BLaER1 (cell line): Measurements from ENCODE around the gene RNASE7.
"Not testable (repeated sequence)": the region's sequence is repeated elsewhere in the genome, so short reads cannot be mapped to it uniquely, and the experiment has no call there.

Experiments
- H3K27ac ChIP-seq: shearing (Covaris generic); formaldehyde crosslinking; 2 replicates; pipeline ENCODE4 v1.8.1; 2022
- H3K27me3 ChIP-seq: shearing (Covaris generic); formaldehyde crosslinking; 2 replicates; pipeline ENCODE4 v1.8.1; 2022
- H3K36me3 ChIP-seq: shearing (Covaris generic); formaldehyde crosslinking; 2 replicates; pipeline ENCODE4 v1.8.1; 2022
- H3K4me1 ChIP-seq: shearing (Covaris generic); formaldehyde crosslinking; 2 replicates; pipeline ENCODE4 v1.8.1; 2022
- H3K4me2 ChIP-seq: shearing (Covaris generic); formaldehyde crosslinking; 2 replicates; pipeline ENCODE4 v1.8.1; 2022
- H3K4me3 ChIP-seq: shearing (Covaris generic); formaldehyde crosslinking; 2 replicates; pipeline ENCODE4 v1.8.1; 2022
- H3K9ac ChIP-seq: shearing (Covaris generic); formaldehyde crosslinking; 2 replicates; pipeline ENCODE4 v1.8.1; 2022
- H3K9me3 ChIP-seq: shearing (Covaris generic); formaldehyde crosslinking; 2 replicates; pipeline ENCODE4 v1.8.1; 2022
- H4K20me1 ChIP-seq: shearing (Covaris generic); formaldehyde crosslinking; 2 replicates; pipeline ENCODE4 v1.8.1; 2022
- Cebpa-rat ChIP-seq: shearing (Covaris generic); IDR thresholded peaks from 2 replicates; pipeline ENCODE4 v1.8.1; 2022

Gene RNASE7, protein sequence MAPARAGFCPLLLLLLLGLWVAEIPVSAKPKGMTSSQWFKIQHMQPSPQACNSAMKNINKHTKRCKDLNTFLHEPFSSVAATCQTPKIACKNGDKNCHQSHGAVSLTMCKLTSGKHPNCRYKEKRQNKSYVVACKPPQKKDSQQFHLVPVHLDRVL

DNA sequence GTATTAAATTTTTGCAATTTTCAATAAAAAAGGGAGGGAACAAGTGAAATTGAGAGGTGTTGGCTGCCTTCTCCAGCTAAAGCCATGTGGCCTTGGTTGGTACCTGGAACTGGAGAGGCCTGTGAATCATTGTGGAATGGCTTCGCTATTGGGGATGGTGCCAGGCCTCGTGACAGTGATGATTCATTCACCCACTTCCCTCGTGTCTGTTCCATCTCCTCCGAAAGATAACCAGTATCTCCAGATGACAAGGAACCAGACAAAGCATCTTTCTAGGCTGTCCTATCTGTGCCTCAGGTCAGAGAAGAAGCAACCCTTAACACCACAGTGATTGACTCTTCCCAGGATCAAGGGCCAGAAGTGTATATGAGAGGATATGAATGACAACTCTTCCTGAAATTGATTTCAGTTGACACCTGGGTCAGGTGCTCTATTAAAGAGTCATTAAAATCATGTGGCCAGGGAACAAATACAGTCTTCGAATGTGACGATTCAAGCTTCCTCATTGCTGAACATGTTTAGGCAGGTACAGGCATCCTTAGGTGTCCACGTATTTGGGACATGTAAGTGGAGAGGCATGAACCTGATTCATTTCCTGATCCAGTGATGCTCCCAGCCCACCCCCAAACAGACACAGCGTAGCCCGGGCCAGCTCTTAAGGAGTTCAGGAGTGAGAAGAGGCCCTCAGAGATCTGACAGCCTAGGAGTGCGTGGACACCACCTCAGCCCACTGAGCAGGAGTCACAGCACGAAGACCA is at the start of gene RNASE7:
TSS of gene RNASE7 (plus strand) at position 687 of the 758 bp plus-strand sequence. CDS start 631 bp downstream, outside the sequence.
- Histone ChIP-seq H3K9me3 (no peaks in the 10 kb centered on the region), H3K36me3 (no peaks in the 10 kb centered on the region), H3K27me3 (no peaks in the 10 kb centered on the region), H3K4me3 (no peak within 1 kb of the TSS), H4K20me1 (no peaks in the 10 kb centered on the region), H3K4me2 (no peak within 1 kb of the TSS), H3K9ac (no peak within 1 kb of the TSS), H3K27ac (no peak within 1 kb of the TSS), H3K4me1 (peaks cover 12% of the 10 kb centered on the region)
- TF ChIP-seq Cebpa-rat = no peak

DNA sequence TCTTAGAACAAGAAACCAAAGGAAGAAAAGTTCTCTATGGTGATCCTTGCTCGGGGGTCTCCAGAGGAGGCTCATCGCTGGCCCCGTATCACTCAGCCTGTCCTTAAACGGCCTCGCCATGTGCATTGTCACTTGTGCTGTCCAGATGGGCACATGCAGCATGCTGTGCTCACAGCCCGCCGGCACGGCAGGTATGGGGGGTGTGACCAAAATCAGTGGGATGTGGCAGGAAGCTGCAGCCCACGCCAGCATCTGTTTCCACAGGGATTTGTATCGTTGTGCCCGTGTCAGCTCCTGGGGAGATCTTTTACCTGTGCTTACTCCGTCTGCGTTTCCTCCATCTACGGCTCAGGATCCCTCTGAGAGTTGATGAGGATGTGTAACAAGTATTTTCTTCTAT is 45.6 kb upstream of the RNASE7 start:
- Histone ChIP-seq H3K9me3 (no peaks in the 10 kb centered on the region), H3K9ac (no peak overlapping the region), H3K4me2 (no peak overlapping the region), H3K36me3 (peaks cover 62% of the 10 kb centered on the region), H3K27me3 (no peaks in the 10 kb centered on the region), H3K27ac (no peak overlapping the region), H3K4me1 (peaks cover 7% of the 10 kb centered on the region), H3K4me3 (no peak overlapping the region), H4K20me1 (no peaks in the 10 kb centered on the region)
- no peak for TF ChIP-seq Cebpa-rat

DNA sequence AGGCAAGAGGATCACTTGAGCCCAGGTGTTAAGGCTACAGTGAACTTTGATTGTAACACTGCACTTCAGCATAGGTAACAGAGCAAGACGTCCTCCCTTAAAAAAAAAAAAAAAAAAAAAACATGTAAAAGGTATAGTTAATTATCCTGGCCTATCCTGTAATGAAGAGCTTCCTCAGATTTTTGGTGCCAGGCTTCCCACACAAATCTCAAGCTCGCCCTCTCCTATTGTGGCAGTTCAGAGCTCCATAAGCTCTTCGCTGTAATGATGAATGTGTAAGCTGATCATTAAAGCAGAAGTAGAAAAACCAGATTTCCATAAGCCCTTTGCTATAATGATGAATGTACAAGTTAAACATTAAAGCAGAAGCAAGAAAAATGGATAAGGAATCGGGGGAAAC is 45.0 kb upstream of the RNASE7 start:
- H3K36me3 ChIP-seq = peaks cover 56% of the 10 kb centered on the region
- no peak for TF ChIP-seq Cebpa-rat

DNA sequence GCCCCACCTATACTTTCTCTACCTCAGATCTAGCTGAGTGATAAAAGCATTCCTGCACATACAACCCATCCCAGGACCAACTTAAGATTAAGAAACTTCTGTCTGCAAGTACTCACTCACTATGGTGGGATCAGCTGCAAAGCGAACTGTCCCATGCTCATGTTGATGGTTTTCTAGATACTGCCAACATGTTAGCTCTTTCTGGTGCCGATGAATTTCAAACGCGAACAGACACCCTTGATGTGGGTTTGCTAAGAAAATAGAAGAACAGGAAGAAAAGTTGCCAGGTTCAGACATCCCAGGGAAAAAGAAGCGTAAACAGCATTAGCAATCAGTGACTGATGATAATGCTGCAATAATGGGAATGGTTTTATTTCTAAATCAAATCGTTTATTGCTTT is 44.6 kb upstream of the RNASE7 start:
- Histone ChIP-seq H4K20me1 (no peaks in the 10 kb centered on the region), H3K27me3 (no peaks in the 10 kb centered on the region), H3K9ac (no peak overlapping the region), H3K9me3 (no peaks in the 10 kb centered on the region), H3K36me3 (peaks cover 51% of the 10 kb centered on the region), H3K4me2 (no peak overlapping the region), H3K4me3 (no peak overlapping the region), H3K27ac (no peak overlapping the region), H3K4me1 (no peaks in the 10 kb centered on the region)
- no peak for TF ChIP-seq Cebpa-rat

More for the DNA sequence above, 45.0 kb upstream of the RNASE7 start:
- Histone ChIP-seq H3K9me3 (no peaks in the 10 kb centered on the region), H3K4me1 (peaks cover 1% of the 10 kb centered on the region; the same call in 1 of the 2 replicates), H3K27me3 (no peaks in the 10 kb centered on the region), H4K20me1 (no peaks in the 10 kb centered on the region), H3K9ac (no peak overlapping the region), H3K4me2 (no peak overlapping the region), H3K4me3 (no peak overlapping the region), H3K27ac (no peak overlapping the region)

DNA sequence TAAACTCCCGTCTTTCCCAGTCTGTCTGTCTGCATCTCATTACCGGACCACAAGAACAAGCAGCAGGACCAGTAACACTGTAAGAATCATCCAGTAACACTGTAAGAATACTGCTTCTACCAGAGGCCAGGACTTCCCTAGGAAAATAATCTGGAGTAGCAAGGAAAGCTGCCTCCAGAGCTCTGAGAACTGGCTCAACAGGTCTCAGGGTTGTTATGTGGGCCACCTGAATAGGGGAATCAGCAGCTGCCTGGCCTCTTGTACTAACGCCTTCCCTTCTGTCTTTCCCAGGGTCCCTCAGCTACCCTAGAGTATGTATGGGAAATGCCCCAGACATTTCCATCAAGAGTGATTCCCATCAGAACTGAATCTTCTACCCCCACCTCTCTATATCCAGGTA is 44.0 kb upstream of the RNASE7 start:
- Histone ChIP-seq H3K27me3 (no peaks in the 10 kb centered on the region), H3K4me2 (no peak overlapping the region), H3K27ac (no peak overlapping the region), H3K9ac (no peak overlapping the region), H3K4me1 (no peaks in the 10 kb centered on the region), H3K9me3 (no peaks in the 10 kb centered on the region), H3K36me3 (peaks cover 45% of the 10 kb centered on the region), H3K4me3 (no peak overlapping the region), H4K20me1 (no peaks in the 10 kb centered on the region)
- no peak for TF ChIP-seq Cebpa-rat

DNA sequence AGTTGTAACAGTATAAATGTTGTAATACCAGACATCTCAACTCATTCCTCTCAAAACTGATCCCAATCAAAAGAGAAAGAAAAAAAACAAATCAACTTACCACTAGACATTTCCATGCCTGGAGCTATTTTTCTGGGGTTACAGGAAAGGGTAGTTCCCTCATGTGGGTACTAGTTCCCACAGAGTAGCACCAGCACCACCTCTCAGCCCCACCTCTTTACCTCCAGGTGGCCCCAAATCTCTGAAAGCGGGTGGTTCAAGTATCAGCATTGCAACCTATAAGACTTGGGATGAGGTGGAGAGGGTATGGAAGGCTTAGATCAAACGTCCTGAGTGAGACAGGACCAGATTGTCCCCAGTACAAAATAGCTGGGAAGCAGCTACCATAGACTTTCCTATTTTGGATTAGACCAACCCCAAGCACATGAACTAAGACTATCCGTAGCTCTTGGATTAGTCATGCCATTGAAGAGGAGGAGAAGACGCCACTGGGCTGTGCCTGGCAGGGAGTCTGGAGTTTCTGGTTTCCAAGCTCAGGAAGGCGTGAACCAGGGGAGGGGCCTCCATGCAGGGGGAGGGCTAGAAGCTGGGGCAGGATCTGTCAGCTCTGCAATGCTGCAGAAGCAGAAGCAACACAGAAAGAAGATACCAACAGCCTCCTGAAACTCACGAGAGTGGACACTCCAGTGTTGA is 43.3 kb upstream of the RNASE7 start, which contains the start of gene SLC39A2:
TSS of gene SLC39A2 (plus strand) at position 620 of the 693 bp plus-strand sequence. CDS start 154 bp downstream, outside the sequence.
- H3K9ac ChIP-seq = no peak within 1 kb of the TSS
- H3K27me3 ChIP-seq = no peaks in the 10 kb centered on the region
- no peak for TF ChIP-seq Cebpa-rat
- peaks cover 39% of the 10 kb centered on the region for H3K36me3 ChIP-seq
- H3K27ac ChIP-seq = no peak within 1 kb of the TSS
- no peak within 1 kb of the TSS for H3K4me3 ChIP-seq
- no peak within 1 kb of the TSS for H3K4me2 ChIP-seq
- peaks cover 2% of the 10 kb centered on the region for H3K4me1 ChIP-seq
- no peaks in the 10 kb centered on the region for H4K20me1 ChIP-seq
- H3K9me3 ChIP-seq = no peaks in the 10 kb centered on the region

DNA sequence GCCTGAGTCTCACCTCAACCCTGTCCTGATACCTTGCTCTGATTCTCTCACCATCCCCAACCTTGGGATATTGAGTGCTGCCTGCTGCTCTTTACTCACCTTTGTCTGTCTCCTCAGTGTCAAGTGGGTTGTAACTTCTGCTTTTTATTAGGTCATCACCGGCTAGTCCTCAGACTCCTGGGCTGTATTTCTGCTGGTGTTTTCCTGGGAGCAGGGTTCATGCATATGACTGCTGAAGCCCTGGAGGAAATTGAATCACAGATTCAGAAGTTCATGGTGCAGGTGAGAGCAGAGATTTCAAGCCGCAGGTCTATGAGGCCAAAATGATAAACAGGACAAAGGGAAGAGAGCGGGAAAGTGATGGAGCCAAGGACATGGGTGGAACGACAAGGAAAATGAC is 42.6 kb upstream of the RNASE7 start:
- TF ChIP-seq Cebpa-rat = no peak
- H4K20me1 ChIP-seq = no peaks in the 10 kb centered on the region
- no peaks in the 10 kb centered on the region for H3K9me3 ChIP-seq
- no peaks in the 10 kb centered on the region for H3K27me3 ChIP-seq
- no peak overlapping the region for H3K9ac ChIP-seq
- no peak overlapping the region for H3K27ac ChIP-seq
- H3K4me1 ChIP-seq = peaks cover 8% of the 10 kb centered on the region
- peaks cover 31% of the 10 kb centered on the region for H3K36me3 ChIP-seq
- no peak overlapping the region for H3K4me2 ChIP-seq
- no peak overlapping the region for H3K4me3 ChIP-seq

DNA sequence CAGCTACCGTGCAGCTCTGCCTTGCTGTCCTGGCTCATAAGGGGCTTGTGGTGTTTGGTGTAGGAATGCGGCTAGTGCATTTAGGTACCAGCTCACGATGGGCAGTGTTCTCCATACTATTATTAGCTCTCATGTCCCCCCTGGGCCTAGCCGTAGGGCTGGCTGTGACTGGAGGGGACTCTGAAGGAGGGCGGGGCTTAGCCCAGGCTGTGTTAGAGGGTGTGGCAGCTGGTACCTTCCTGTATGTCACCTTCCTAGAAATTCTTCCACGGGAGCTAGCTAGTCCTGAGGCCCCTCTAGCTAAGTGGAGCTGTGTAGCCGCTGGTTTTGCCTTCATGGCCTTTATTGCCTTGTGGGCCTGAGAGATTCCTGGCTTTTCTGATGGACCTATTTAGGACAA is 40.9 kb upstream of the RNASE7 start:
- Histone ChIP-seq H3K4me2 (no peak overlapping the region), H4K20me1 (no peaks in the 10 kb centered on the region), H3K36me3 (peaks cover 15% of the 10 kb centered on the region), H3K9me3 (no peaks in the 10 kb centered on the region), H3K4me3 (no peak overlapping the region), H3K27me3 (no peaks in the 10 kb centered on the region), H3K9ac (no peak overlapping the region), H3K4me1 (peaks cover 8% of the 10 kb centered on the region), H3K27ac (no peak overlapping the region)
- TF ChIP-seq Cebpa-rat = no peak

DNA sequence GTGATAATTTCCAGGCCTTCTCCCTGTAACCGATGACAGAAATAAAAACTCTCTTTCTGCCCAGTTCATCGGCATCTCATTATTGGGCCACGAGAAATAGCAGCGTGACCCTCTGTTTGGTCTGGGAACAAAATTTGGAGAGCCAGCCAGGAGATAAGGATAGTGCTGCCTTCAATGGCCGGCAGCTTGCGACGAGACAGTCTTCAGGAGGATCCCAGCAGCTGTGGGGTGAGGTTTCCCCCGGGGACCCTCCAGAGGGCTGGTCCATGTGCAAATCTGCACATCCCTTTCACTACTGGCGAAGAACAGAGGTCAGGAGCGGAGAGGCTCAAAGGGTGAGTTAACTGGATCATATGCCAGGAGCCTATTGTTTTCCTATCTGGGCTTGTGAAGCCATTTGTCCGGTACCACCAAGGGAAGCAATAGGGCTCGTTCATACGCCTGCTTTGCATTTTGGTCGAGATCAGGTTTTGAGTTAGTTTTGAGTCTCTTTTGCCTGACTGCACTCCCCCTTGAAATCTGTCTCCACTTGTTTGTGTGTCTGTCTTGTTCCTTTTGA is 38.3 kb upstream of the RNASE7 start:
- H3K36me3 ChIP-seq = no peaks in the 10 kb centered on the region

DNA sequence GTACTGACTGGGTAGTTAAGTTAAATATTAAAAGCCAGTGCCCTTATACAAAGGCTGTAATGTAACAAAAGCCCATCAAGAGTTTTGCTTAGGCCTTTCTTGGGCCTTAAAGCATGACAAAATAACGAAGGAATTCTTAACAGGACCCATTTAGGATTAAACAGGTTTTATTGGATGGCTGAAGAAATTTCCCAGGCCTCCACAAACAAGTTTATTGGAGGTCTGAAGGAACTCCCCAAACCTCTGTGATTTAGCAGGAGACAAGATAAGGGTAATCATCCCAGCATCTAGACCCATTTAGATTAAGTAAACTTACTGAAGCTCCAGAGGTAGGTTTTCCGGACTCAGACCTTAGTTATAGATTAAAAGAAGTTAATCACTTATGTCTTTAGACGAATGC is 32.4 kb upstream of the RNASE7 start:
- H3K9ac ChIP-seq, H3K4me1 ChIP-seq, H3K4me2 ChIP-seq, H3K36me3 ChIP-seq, H3K9me3 ChIP-seq, H3K27me3 ChIP-seq, H3K4me3 ChIP-seq, H4K20me1 ChIP-seq, H3K27ac ChIP-seq: not testable (repeated sequence)

More for the DNA sequence above, 38.3 kb upstream of the RNASE7 start:
- no peak overlapping the region for H3K4me3 ChIP-seq
- H3K27me3 ChIP-seq = no peaks in the 10 kb centered on the region
- no peaks in the 10 kb centered on the region for H3K9me3 ChIP-seq
- no peaks in the 10 kb centered on the region for H4K20me1 ChIP-seq
- peak overlapping the region; percentile 4; the same call in 1 of the 2 replicates for H3K4me2 ChIP-seq
- no peak overlapping the region for H3K27ac ChIP-seq
- no peak for TF ChIP-seq Cebpa-rat
- H3K4me1 ChIP-seq = peaks cover 8% of the 10 kb centered on the region
- H3K9ac ChIP-seq = no peak overlapping the region
